ENCODE data around the gene ANTXRL.
"Not testable (repeated sequence)": the region's sequence is repeated elsewhere in the genome, so short reads cannot be mapped to it uniquely, and the experiment has no call there.

ANTXRL gene

GRCh38 chr10:46375406-46375805 is 88.6 kb downstream of the ANTXRL start, which contains the start of gene ANXA8L1:
ANXA8L1 (plus strand) TSS chr10:46375776; CDS start chr10:46375852, 76 bp downstream.
- DNase-seq: not testable (repeated sequence)

- DNase-seq: not testable (repeated sequence)
These were observed 90.2 kb downstream of the ANTXRL start for GRCh38 chr10:46377022-46377421.

- not testable (repeated sequence) for DNase-seq
These were observed 90.9 kb downstream of the ANTXRL start for GRCh38 chr10:46377651-46378050.

- not testable (repeated sequence) for DNase-seq
These were observed 91.3 kb downstream of the ANTXRL start for GRCh38 chr10:46378108-46378507.

GRCh38 chr10:46379233-46379848 is 92.5 kb downstream of the ANTXRL start:
- not testable (repeated sequence) for DNase-seq
